HepG2 (cell line): ENCODE data around the gene CTSZ. TPM values are rescaled to one million over a fixed set of nuclear protein-coding genes. Genes with fewer than 3 reads are reported as not detected.

Experiments used
- ATF4 ChIP-seq, 2 experiments: fragments of 450-650 bp in 1 of 2; sonication (generic) in 1 of 2; formaldehyde crosslinking; IDR thresholded peaks; 2 replicates each; pipeline versions ENCODE4 v1.5.0 to v1.8.0; 2020 to 2022; ENCODE audit warnings: mild to moderate bottlenecking in 1 of 2, missing genetic modification reagents in 1 of 2
- ESRRA ChIP-seq: sonication (generic); formaldehyde crosslinking; IDR thresholded peaks from 2 replicates; pipeline ENCODE4 v1.5.1; 2020; ENCODE audit warnings: mild to moderate bottlenecking, low read depth, missing genetic modification reagents
- HDAC1 ChIP-seq: sonication (generic); formaldehyde crosslinking; IDR thresholded peaks from 2 replicates; pipeline ENCODE4 v1.5.1; 2020; ENCODE audit warnings: mild to moderate bottlenecking, missing genetic modification reagents
- HOXA5 ChIP-seq: sonication (generic); formaldehyde crosslinking; IDR thresholded peaks from 2 replicates; pipeline ENCODE4 v1.4.0; 2020; ENCODE audit warnings: missing genetic modification reagents
- PCBP2 ChIP-seq: fragments of 200-400 bp; formaldehyde crosslinking; optimal IDR thresholded peaks from 2 replicates; pipeline ENCODE3; 2018; ENCODE audit warnings: low read length, low read depth; ENCODE audit not compliant: poor library complexity, severe bottlenecking
- THAP8 ChIP-seq: sonication (generic); formaldehyde crosslinking; IDR thresholded peaks from 2 replicates; pipeline ENCODE4 v1.5.1; 2020; ENCODE audit warnings: missing genetic modification reagents, mild to moderate bottlenecking, borderline replicate concordance
- ZNF180 ChIP-seq: sonication (generic); formaldehyde crosslinking; IDR thresholded peaks from 2 replicates; pipeline ENCODE4 v1.4.0; 2020; ENCODE audit warnings: low read depth, missing genetic modification reagents, borderline replicate concordance
- ZNF713 ChIP-seq: sonication (generic); formaldehyde crosslinking; IDR thresholded peaks from 2 replicates; pipeline ENCODE4 v1.4.0; 2020; ENCODE audit warnings: mild to moderate bottlenecking, missing genetic modification reagents
- ZNF768 ChIP-seq: sonication (generic); formaldehyde crosslinking; IDR thresholded peaks from 2 replicates; pipeline ENCODE4 v1.4.0; 2020; ENCODE audit warnings: missing genetic modification reagents
- polyA plus RNA-seq, 8 experiments: library from polyadenylated mRNA; depleted of rRNA in 3 of 8; stranded (reverse) in 7 of 8; unstranded in 1 of 8; fragments of >200 nt; fragmentation: Illumina TruSeq in 4 of 8; extraction: Trizol in 4 of 8; gene quantifications; 2 replicates each; pipeline versions ENCODE4 v1.2.1 to v1.2.3, GENCODE V29; 2011 to 2016; ENCODE audit warnings: low read depth in 4 of 8, missing spikeins in 1 of 8, mixed read lengths in 1 of 8; ENCODE audit not compliant: insufficient read depth in 1 of 8
- total RNA-seq, 5 experiments: library from RNA; depleted of rRNA; stranded (reverse); fragments of >200 nt; fragmentation: Illumina TruSeq; extraction: Trizol; gene quantifications; 2 replicates each; pipeline ENCODE4 v1.2.3, GENCODE V29; 2016; ENCODE audit warnings: low read depth in 1 of 5
- TF ChIP-seq, protein P1 (sequence below): sonication (generic); formaldehyde crosslinking; IDR thresholded peaks from 2 replicates; pipeline ENCODE4 v1.4.0; 2020; ENCODE audit warnings: missing genetic modification reagents
- TF ChIP-seq, protein P2 (sequence below): sonication (generic); formaldehyde crosslinking; IDR thresholded peaks from 2 replicates; pipeline ENCODE4 v1.4.0; 2020; ENCODE audit warnings: missing genetic modification reagents; ENCODE audit errors: not compliant biosample characterization
- TF ChIP-seq, protein P3 (sequence below): sonication (generic); formaldehyde crosslinking; IDR thresholded peaks from 2 replicates; pipeline ENCODE4 v1.4.0; 2020; ENCODE audit warnings: mild to moderate bottlenecking, missing genetic modification reagents
- TF ChIP-seq, protein P4 (sequence below): sonication (generic); formaldehyde crosslinking; IDR thresholded peaks from 2 replicates; pipeline ENCODE4 v1.4.0; 2020; ENCODE audit warnings: low read depth, mild to moderate bottlenecking, missing genetic modification reagents

CTSZ gene
- total and polyA plus RNA-seq, 2 of the 13 experiments (the other 11 are each of a cell fraction or from before 2014, with no cell fraction given): 0.33 TPM; not detected in 1

DNA sequence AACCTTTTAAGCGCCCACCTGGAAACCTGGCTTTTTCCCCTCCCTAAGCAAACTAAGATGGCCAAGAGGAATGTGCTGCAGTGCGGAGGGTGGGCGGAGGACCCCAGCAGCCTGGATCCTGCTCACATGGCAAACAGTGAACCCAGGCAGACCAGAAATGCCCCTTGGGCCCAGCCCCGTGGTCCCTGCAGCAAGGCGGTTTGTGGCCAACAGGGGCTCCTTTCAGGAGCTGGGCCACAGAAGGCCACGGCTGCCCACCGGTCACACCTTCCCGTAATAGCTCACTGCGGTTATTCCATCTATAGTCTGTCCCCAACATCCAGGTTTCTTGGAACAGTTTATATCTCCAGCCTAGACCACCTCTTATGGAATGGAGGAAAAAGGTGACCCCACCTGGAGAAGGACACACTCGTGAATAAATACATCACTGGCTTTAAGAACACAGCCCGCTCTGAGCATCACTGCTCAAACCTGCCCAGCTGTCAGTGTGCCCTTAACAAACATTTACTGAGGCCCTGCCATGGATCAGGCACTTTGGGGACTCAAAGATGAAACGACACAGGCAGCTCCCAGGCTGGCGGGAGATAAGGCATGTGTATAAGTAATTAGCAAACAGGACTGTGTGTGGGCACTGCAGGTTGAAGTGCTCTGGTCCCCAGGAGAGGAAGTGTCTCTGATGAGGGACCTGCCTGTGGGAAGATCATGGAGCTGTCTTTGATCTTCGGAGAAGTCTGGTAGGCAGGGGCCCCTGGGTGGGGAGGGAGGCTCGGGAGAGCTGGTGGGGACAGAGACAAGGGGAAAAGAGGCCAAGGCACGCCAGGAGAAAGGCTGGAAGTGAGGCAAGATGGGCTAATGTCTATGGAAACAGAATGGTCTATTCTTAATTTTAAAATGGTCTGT lies 9.0 kb upstream of the CTSZ start (continued):
- no peak for TF ChIP-seq THAP8
- peak; percentile 80 for TF ChIP-seq ZNF768 (CRISPR knock-in tag)
- TF ChIP-seq, protein P1, sequence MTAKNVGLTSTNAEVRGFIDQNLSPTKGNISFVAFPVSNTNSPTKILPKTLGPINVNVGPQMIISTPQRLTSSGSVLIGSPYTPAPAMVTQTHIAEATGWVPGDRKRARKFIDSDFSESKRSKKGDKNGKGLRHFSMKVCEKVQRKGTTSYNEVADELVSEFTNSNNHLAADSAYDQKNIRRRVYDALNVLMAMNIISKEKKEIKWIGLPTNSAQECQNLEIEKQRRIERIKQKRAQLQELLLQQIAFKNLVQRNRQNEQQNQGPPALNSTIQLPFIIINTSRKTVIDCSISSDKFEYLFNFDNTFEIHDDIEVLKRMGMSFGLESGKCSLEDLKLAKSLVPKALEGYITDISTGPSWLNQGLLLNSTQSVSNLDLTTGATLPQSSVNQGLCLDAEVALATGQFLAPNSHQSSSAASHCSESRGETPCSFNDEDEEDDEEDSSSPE (CRISPR knock-in tag): peak; percentile 94
- TF ChIP-seq HOXA5 (CRISPR knock-in tag): 0 out of 2 replicates have a peak, but pooled peaks have one; percentile 39
- TF ChIP-seq, protein P2, sequence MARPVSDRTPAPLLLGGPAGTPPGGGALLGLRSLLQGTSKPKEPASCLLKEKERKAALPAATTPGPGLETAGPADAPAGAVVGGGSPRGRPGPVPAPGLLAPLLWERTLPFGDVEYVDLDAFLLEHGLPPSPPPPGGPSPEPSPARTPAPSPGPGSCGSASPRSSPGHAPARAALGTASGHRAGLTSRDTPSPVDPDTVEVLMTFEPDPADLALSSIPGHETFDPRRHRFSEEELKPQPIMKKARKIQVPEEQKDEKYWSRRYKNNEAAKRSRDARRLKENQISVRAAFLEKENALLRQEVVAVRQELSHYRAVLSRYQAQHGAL: peak; percentile 80
- no peak for TF ChIP-seq ZNF713
- TF ChIP-seq PCBP2: no peak
- no peak for TF ChIP-seq ZNF180 (CRISPR knock-in tag)
- peak; percentile 96 for TF ChIP-seq HDAC1
- TF ChIP-seq ATF4 (CRISPR knock-in tag; IDR thresholded peaks at IDR 0.05): no peak
- TF ChIP-seq ESRRA (CRISPR knock-in tag): peak; percentile 74; the same call in 1 of the 2 replicates
- TF ChIP-seq, protein P3, sequence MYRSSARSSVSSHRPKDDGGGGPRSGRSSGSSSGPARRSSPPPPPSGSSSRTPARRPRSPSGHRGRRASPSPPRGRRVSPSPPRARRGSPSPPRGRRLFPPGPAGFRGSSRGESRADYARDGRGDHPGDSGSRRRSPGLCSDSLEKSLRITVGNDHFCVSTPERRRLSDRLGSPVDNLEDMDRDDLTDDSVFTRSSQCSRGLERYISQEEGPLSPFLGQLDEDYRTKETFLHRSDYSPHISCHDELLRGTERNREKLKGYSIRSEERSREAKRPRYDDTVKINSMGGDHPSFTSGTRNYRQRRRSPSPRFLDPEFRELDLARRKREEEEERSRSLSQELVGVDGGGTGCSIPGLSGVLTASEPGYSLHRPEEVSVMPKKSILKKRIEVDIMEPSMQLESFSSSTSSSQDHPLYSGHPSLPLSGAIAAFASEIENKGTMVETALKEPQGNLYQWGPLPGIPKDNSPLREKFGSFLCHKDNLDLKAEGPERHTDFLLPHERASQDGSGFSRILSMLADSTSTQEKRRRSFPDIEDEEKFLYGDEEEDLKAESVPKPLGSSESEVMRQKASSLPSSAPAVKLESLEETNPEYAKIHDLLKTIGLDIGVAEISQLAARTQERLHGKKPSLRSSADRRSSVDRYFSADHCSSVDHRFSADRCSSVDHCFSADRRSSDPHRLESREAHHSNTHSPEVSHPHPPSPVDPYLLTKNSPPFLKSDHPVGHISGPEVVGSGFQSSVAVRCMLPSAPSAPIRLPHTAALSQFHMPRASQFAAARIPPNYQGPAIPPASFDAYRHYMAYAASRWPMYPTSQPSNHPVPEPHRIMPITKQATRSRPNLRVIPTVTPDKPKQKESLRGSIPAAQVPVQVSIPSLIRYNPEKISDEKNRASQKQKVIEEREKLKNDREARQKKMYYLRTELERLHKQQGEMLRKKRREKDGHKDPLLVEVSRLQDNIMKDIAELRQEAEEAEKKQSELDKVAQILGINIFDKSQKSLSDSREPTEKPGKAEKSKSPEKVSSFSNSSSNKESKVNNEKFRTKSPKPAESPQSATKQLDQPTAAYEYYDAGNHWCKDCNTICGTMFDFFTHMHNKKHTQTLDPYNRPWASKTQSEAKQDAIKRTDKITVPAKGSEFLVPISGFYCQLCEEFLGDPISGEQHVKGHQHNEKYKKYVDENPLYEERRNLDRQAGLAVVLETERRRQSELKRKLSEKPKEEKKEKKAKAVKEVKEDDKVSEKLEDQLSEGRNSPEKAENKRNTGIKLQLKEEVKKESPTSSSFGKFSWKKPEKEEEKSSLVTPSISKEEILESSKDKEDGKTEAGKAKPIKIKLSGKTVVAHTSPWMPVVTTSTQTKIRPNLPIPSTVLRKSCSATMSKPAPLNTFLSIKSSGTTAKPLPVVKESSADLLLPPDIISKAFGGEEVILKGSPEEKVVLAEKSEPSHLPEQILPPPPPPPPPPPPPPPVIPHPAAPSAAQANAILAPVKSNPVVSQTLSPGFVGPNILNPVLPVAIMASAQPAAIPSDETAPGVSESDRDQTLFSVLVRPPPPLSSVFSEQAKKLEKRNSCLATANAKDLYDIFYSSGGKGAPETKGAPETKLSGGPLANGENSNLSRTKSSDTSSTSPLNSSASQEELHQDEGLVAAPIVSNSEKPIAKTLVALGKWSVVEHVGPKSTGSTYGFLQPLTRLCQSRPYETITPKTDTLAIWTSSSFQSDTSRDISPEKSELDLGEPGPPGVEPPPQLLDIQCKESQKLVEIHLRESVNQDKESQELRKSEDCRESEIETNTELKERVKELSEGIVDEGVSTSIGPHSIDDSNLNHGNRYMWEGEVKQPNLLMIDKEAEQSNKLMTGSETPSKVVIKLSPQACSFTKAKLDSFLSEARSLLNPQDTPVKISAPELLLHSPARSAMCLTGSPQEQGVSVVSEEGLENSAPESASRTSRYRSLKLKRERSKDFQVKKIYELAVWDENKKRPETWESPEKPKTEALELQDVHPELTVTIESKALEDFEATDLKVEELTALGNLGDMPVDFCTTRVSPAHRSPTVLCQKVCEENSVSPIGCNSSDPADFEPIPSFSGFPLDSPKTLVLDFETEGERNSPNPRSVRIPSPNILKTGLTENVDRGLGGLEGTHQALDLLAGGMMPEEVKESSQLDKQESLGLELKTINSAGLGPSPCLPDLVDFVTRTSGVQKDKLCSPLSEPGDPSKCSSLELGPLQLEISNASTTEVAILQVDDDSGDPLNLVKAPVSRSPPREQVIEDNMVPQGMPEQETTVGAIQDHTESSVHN (CRISPR knock-in tag): no peak
- TF ChIP-seq, protein P4, sequence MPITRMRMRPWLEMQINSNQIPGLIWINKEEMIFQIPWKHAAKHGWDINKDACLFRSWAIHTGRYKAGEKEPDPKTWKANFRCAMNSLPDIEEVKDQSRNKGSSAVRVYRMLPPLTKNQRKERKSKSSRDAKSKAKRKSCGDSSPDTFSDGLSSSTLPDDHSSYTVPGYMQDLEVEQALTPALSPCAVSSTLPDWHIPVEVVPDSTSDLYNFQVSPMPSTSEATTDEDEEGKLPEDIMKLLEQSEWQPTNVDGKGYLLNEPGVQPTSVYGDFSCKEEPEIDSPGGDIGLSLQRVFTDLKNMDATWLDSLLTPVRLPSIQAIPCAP: no peak
